Fibroblast of lung (primary cell): Measurements from ENCODE around the gene KRT25. TPM values are rescaled to one million over a fixed set of nuclear protein-coding genes. Genes with fewer than 3 reads are reported as not detected.
"Not testable (repeated sequence)": the region's sequence is repeated elsewhere in the genome, so short reads cannot be mapped to it uniquely, and the experiment has no call there.

ENCODE experiments used
- DNase-seq, 2 donors: peaks; one replicate each; pipeline versions ENCODE4 v3.0.0 to v3.0.0-alpha.2; 2010; ENCODE audit warnings: low read depth in 2 of 2
- H2AFZ ChIP-seq: 2 replicates; pipeline ENCODE4 v1.5.1; 2012; ENCODE audit warnings: low read length, control low read depth, inconsistent platforms
- H3K27ac ChIP-seq: 2 replicates; pipeline ENCODE4 v1.5.1; 2011; ENCODE audit warnings: low read length, control low read depth; ENCODE audit not compliant: insufficient read depth
- H3K27me3 ChIP-seq: 2 replicates; pipeline ENCODE4 v1.5.1; 2011; ENCODE audit warnings: mild to moderate bottlenecking, low read length; ENCODE audit not compliant: control insufficient read depth, insufficient read depth
- H3K36me3 ChIP-seq: 2 replicates; pipeline ENCODE4 v1.5.1; 2011; ENCODE audit warnings: low read length; ENCODE audit not compliant: control insufficient read depth, insufficient read depth
- H3K4me1 ChIP-seq: 2 replicates; pipeline ENCODE4 v1.5.1; 2011; ENCODE audit warnings: low read length; ENCODE audit not compliant: control insufficient read depth, insufficient read depth; ENCODE audit errors: extremely low read depth
- H3K4me2 ChIP-seq: 2 replicates; pipeline ENCODE4 v1.5.1; 2011; ENCODE audit warnings: low read length, control low read depth; ENCODE audit not compliant: insufficient read depth; ENCODE audit errors: extremely low read depth
- H3K4me3 ChIP-seq, 4 experiments: fragments of 200-600 bp in 1 of 4; sonication (generic) in 1 of 4; replicated peaks in 1 of 4; 2 replicates each; pipeline ENCODE4 v1.5.1; 2011 to 2016; ENCODE audit warnings: low read length in 4 of 4, low read depth in 3 of 4, mild to moderate bottlenecking in 3 of 4, control low read depth in 2 of 4, inconsistent platforms in 1 of 4, mixed read lengths in 1 of 4; ENCODE audit not compliant: insufficient read depth in 1 of 4; ENCODE audit errors: control extremely low read depth in 1 of 4
- H3K79me2 ChIP-seq: 2 replicates; pipeline ENCODE4 v1.5.1; 2012; ENCODE audit warnings: mild to moderate bottlenecking, low read length, inconsistent platforms; ENCODE audit not compliant: control insufficient read depth, insufficient read depth
- H3K9ac ChIP-seq: 2 replicates; pipeline ENCODE4 v1.5.1; 2011; ENCODE audit warnings: mild to moderate bottlenecking, low read length, control low read depth; ENCODE audit not compliant: insufficient read depth
- H3K9me3 ChIP-seq: 2 replicates; pipeline ENCODE4 v1.5.1; 2012; ENCODE audit warnings: low read depth, low read length; ENCODE audit not compliant: control insufficient read depth, insufficient read depth
- H4K20me1 ChIP-seq: 2 replicates; pipeline ENCODE4 v1.5.1; 2011; ENCODE audit warnings: low read length; ENCODE audit not compliant: control insufficient read depth, insufficient read depth; ENCODE audit errors: extremely low read depth
- EZH2 ChIP-seq: IDR thresholded peaks from 2 replicates; pipeline ENCODE4 v1.5.1; 2012; ENCODE audit warnings: low read length, control low read depth, mild to moderate bottlenecking; ENCODE audit errors: missing control alignments
- polyA plus RNA-seq, 2 donors: library from polyadenylated mRNA; depleted of rRNA in 1 of 2; stranded (reverse) in 1 of 2; unstranded in 1 of 2; fragments of >200 nt; gene quantifications; 2 replicates each; pipeline ENCODE4 v1.2.1, GENCODE V29; 2011 to 2012; ENCODE audit warnings: missing spikeins in 1 of 2
- total RNA-seq: library from RNA; depleted of rRNA; stranded (reverse); fragments of >200 nt; gene quantifications from 2 replicates; pipeline ENCODE4 v1.2.1, GENCODE V29; 2014
- TF ChIP-seq, protein P1 (sequence below), 2 donors: IDR thresholded peaks in 1 of 2; conservative IDR thresholded peaks in 1 of 2; 1 replicate in 1 of 2; 2 replicates in 1 of 2; pipeline ENCODE4 v1.5.1; 2011 to 2012; ENCODE audit warnings: low read length in 2 of 2, control low read depth in 1 of 2, inconsistent platforms in 1 of 2, low read depth in 1 of 2, mild to moderate bottlenecking in 1 of 2

Gene KRT25
- total and polyA plus RNA-seq, 2 donors (not counting 1 experiment from before 2014, with no cell fraction given), result not detected

DNA sequence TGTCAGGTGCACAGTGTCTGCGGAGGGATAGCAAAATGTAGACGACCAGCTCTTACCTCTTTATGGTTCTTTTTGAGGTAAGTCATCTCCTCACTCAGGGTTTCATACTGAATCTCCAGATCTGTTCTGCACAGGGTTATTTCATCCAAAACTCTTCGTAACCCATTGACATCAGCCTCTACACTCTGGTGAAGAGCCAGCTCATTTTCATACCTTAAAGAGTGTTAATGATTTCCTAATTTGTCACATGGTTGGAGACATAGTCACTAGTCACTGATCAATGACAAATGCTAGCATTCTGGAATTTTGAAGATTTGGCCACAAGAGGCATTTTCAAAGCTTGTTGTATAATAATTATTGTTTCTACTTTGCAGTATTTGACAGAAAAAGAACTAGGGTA lies 1.3 kb downstream of the KRT25 start:
- DNase-seq, result no peak
- Histone ChIP-seq H3K4me3 (no peak overlapping the region), H3K36me3 (no peaks in the 10 kb centered on the region), H3K9me3 (no peaks in the 10 kb centered on the region), H3K27me3 (no peaks in the 10 kb centered on the region), H4K20me1 (no peaks in the 10 kb centered on the region), H3K27ac (no peak overlapping the region), H3K4me1 (no peaks in the 10 kb centered on the region), H2AFZ (no peak overlapping the region), H3K9ac (no peak overlapping the region), H3K79me2 (no peaks in the 10 kb centered on the region), H3K4me2 (no peak overlapping the region)
- TF ChIP-seq EZH2, result no peak
- TF ChIP-seq, protein P1, sequence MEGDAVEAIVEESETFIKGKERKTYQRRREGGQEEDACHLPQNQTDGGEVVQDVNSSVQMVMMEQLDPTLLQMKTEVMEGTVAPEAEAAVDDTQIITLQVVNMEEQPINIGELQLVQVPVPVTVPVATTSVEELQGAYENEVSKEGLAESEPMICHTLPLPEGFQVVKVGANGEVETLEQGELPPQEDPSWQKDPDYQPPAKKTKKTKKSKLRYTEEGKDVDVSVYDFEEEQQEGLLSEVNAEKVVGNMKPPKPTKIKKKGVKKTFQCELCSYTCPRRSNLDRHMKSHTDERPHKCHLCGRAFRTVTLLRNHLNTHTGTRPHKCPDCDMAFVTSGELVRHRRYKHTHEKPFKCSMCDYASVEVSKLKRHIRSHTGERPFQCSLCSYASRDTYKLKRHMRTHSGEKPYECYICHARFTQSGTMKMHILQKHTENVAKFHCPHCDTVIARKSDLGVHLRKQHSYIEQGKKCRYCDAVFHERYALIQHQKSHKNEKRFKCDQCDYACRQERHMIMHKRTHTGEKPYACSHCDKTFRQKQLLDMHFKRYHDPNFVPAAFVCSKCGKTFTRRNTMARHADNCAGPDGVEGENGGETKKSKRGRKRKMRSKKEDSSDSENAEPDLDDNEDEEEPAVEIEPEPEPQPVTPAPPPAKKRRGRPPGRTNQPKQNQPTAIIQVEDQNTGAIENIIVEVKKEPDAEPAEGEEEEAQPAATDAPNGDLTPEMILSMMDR (conservative IDR thresholded peaks at IDR 0.05 in 1 of 2, IDR thresholded peaks at IDR 0.05 in 1 of 2; ENCODE audit: low read depth in 1 of 2, low read length in 2 of 2), result no peak

DNA sequence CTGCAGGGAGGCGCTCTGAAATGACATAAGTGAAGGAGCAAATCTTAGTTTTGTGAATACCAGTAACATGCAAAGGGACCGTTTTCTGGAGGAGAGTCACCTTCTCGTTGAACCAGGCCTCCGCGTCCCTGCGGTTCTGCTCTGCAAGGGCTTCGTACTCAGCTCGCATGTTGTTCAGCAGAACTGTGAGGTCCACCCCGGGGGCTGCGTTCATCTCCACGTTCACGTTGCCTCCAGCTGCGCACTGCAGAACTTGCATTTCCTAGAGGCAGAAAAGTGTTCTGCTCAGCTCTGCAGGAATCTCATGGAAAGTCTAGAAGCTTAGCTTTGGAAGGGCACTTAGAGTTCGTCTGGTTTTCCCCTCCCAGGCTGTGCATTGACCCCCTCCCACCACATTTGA lies 4.1 kb downstream of the KRT25 start:
- Histone ChIP-seq H3K36me3 (no peaks in the 10 kb centered on the region), H3K9ac (no peak overlapping the region)
- no peak for DNase-seq

DNA sequence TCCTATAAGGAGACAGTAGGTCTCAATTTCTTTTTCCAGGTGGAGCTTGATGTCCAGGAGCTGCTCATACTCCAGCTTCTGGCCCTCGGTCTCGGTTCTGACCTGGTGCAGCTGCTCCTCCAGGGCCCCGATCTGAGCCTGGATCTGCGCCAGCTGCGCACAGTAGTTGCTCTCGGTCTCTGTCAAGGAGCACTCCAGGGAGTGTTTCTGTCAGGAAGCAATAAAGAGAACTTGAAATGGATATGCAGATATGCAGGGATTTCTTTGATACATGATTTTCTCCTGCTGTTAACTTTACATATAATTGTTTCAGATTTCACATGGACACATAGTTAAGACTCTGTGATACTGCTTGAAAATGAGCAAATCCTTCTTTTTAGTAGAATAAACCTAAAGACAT lies 4.7 kb downstream of the KRT25 start:
- Histone ChIP-seq H3K9me3 (no peaks in the 10 kb centered on the region), H3K4me1 (no peaks in the 10 kb centered on the region), H3K27ac (no peak overlapping the region), H3K9ac (no peak overlapping the region), H3K36me3 (no peaks in the 10 kb centered on the region), H3K4me3 (no peak overlapping the region), H3K27me3 (no peaks in the 10 kb centered on the region), H2AFZ (no peak overlapping the region), H4K20me1 (no peaks in the 10 kb centered on the region), H3K4me2 (no peak overlapping the region), H3K79me2 (no peaks in the 10 kb centered on the region)
- no peak for DNase-seq
- no peak for TF ChIP-seq EZH2
- TF ChIP-seq, protein P1 (conservative IDR thresholded peaks at IDR 0.05 in 1 of 2, IDR thresholded peaks at IDR 0.05 in 1 of 2; ENCODE audit: low read depth in 1 of 2, low read length in 2 of 2), result no peak

More for the DNA sequence above, 4.1 kb downstream of the KRT25 start:
- no peak overlapping the region for H3K27ac ChIP-seq
- no peak overlapping the region for H3K4me2 ChIP-seq
- no peak overlapping the region for H2AFZ ChIP-seq
- H4K20me1 ChIP-seq, result no peaks in the 10 kb centered on the region
- no peaks in the 10 kb centered on the region for H3K79me2 ChIP-seq
- H3K4me3 ChIP-seq, result no peak overlapping the region
- no peaks in the 10 kb centered on the region for H3K27me3 ChIP-seq
- no peak for TF ChIP-seq EZH2
- TF ChIP-seq, protein P1 (conservative IDR thresholded peaks at IDR 0.05 in 1 of 2, IDR thresholded peaks at IDR 0.05 in 1 of 2; ENCODE audit: low read depth in 1 of 2, low read length in 2 of 2), result no peak
- H3K4me1 ChIP-seq, result no peaks in the 10 kb centered on the region
- no peaks in the 10 kb centered on the region for H3K9me3 ChIP-seq

DNA sequence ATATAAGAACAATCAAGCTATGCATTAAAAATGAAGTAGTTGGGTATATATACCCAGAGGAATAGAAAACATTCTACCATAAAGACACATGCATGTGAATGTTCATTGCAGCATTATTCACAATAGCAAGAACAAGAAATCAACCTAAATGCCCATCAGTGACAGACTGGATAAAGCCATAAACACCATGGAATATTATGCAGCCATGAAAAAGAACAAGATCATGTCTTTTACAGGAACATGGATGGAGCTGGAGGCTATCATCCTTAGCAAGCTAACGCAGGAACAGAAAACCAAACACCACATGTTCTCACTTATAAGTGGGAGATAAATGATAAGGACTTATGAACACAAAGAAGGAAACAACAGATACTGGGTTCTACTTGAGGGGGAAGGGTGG lies 6.5 kb downstream of the KRT25 start:
- H2AFZ ChIP-seq, H3K9me3 ChIP-seq, H3K36me3 ChIP-seq, DNase-seq, H3K4me2 ChIP-seq, H3K79me2 ChIP-seq, H3K9ac ChIP-seq, H3K4me1 ChIP-seq, H4K20me1 ChIP-seq, H3K4me3 ChIP-seq, H3K27ac ChIP-seq, H3K27me3 ChIP-seq: not testable (repeated sequence)
